Upper lobe of left lung (tissue), 6 donors: ENCODE data around the gene CACNA1A. TPM values are rescaled to one million over a fixed set of nuclear protein-coding genes. Genes with fewer than 3 reads are reported as not detected.

ENCODE experiments used
- ATAC-seq, 2 donors: fragments of 200-7000 bp; cut with Tn5 transposase; one replicate each; pipeline ENCODE4 v1.9.1; 2022; ENCODE audit warnings: mild to moderate bottlenecking in 2 of 2, moderate library complexity in 2 of 2; ENCODE audit not compliant: low FRiP score in 2 of 2
- DNase-seq, 2 donors: peaks; one replicate each; pipeline ENCODE4 v3.0.0-alpha.2; 2019 to 2020
- H3K27ac ChIP-seq, 4 donors: fragments of 200-600 bp; sonication (generic); one replicate each; pipeline ENCODE4 v1.5.1; 2016 to 2019
- H3K27me3 ChIP-seq, 4 donors: fragments of 200-600 bp; sonication (generic); one replicate each; pipeline ENCODE4 v1.5.1; 2017 to 2019
- H3K36me3 ChIP-seq, 4 donors: fragments of 200-600 bp; sonication (generic); one replicate each; pipeline ENCODE4 v1.5.1; 2016 to 2019
- H3K4me1 ChIP-seq, 4 donors: fragments of 200-600 bp; sonication (generic); one replicate each; pipeline ENCODE4 v1.5.1; 2018 to 2019
- H3K4me3 ChIP-seq, 4 donors: fragments of 200-600 bp; sonication (generic); one replicate each; pipeline ENCODE4 v1.5.1; 2017 to 2019; ENCODE audit warnings: mild to moderate bottlenecking in 2 of 4, moderate library complexity in 1 of 4
- H3K9me3 ChIP-seq, 4 donors: fragments of 200-600 bp; sonication (generic); one replicate each; pipeline ENCODE4 v1.5.1; 2018 to 2019
- EP300 ChIP-seq, 4 donors: sonication (generic); formaldehyde crosslinking; IDR thresholded peaks; one replicate each; pipeline ENCODE4 v1.5.1; 2017; ENCODE audit warnings: antibody characterized with exemption in 4 of 4, control low read depth in 2 of 4
- POLR2A ChIP-seq, 4 donors: fragments of 450-650 bp; IDR thresholded peaks; one replicate each; pipeline ENCODE4 v1.5.1; 2016 to 2017; ENCODE audit warnings: antibody characterized with exemption in 4 of 4, mild to moderate bottlenecking in 2 of 4
- POLR2AphosphoS5 ChIP-seq, 2 donors: sonication (generic); formaldehyde crosslinking; IDR thresholded peaks; one replicate each; pipeline ENCODE4 v1.5.1; 2017; ENCODE audit warnings: antibody characterized with exemption in 2 of 2
- WGBS, 2 donors: methylation state at CpG; one replicate each; pipeline ENCODE4 v1.1.5; 2017 to 2018; 5-methylcytosine and 5-hydroxymethylcytosine counted together
- total RNA-seq, 6 donors: library from RNA; depleted of rRNA in 4 of 6; stranded (reverse); fragments of >200 nt in 4 of 6; gene quantifications; one replicate each; pipeline versions ENCODE4 v1.1.0 to v1.2.1, GENCODE V29; 2016 to 2021
- TF ChIP-seq, protein P1 (sequence below), 6 experiments: fragments of 450-650 bp in 4 of 6; fragments of 200-600 bp in 2 of 6; sonication (generic) in 2 of 6; IDR thresholded peaks; one replicate each; pipeline ENCODE4 v1.5.1; 2016 to 2019; ENCODE audit warnings: antibody characterized with exemption in 6 of 6
- donor health status: DM: no; HTN: no; CAD: no; lungs with moderate emphysema.
- donor health status: DM: no; HTN: yes; CAD: no; lungs with severe emphysema.

Gene CACNA1A
- total RNA-seq, 6 donors from 2014 or later, result 0.29 to 0.69 (median 0.67) TPM; not detected in 1

DNA sequence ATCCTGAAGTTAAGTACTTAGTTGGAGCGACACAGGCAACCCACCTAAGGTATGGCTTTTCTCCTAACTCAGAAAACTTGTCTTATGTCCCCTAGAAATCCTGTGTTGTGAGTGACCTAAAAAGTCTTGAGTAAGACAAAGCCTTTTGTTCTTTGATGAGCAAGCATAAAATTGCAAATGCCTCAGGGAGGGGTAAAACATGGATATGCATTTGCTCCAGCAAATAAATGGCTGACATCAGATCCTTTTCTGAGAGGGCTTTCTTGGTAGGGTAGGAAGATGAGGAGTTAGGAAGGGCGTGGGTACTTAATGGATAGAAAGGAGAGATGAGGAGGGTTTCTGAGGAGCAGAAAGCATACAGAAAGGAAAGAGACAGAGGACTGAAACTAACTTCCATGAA is 192.4 kb downstream of the CACNA1A start:
- 71 to 74% methylated on average over 2 of the region's 2 CpGs for WGBS, 2 donors
- TF ChIP-seq, protein P1, sequence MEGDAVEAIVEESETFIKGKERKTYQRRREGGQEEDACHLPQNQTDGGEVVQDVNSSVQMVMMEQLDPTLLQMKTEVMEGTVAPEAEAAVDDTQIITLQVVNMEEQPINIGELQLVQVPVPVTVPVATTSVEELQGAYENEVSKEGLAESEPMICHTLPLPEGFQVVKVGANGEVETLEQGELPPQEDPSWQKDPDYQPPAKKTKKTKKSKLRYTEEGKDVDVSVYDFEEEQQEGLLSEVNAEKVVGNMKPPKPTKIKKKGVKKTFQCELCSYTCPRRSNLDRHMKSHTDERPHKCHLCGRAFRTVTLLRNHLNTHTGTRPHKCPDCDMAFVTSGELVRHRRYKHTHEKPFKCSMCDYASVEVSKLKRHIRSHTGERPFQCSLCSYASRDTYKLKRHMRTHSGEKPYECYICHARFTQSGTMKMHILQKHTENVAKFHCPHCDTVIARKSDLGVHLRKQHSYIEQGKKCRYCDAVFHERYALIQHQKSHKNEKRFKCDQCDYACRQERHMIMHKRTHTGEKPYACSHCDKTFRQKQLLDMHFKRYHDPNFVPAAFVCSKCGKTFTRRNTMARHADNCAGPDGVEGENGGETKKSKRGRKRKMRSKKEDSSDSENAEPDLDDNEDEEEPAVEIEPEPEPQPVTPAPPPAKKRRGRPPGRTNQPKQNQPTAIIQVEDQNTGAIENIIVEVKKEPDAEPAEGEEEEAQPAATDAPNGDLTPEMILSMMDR (IDR thresholded peaks at IDR 0.05), result no peak
- no peak for TF ChIP-seq POLR2AphosphoS5 (IDR thresholded peaks at IDR 0.05)
- TF ChIP-seq EP300 (IDR thresholded peaks at IDR 0.05), result no peak
- TF ChIP-seq POLR2A (IDR thresholded peaks at IDR 0.05), result no peak

DNA sequence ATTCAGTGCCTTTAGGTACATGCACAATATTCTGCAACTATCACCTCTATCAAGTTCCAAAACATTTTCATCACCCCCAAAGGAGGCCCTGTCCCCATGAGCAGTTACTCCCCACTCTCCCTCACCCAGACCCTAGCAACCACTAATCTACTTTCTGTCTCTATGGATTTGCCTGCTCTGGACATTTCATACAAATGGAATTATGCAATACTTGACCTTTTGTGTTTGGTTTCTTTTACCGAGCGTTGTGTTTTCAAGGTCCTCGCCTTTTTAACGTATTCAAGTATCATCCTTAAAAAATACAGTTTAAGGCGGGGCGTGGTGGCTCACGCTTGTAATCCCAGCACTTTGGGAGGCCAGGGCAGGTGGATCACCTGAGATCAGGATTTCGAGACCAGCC is 196.4 kb downstream of the CACNA1A start:
- no peak for TF ChIP-seq POLR2A (IDR thresholded peaks at IDR 0.05)
- TF ChIP-seq POLR2AphosphoS5 (IDR thresholded peaks at IDR 0.05), result no peak
- no peak for TF ChIP-seq EP300 (IDR thresholded peaks at IDR 0.05)
- TF ChIP-seq, protein P1 (IDR thresholded peaks at IDR 0.05), result no peak
- WGBS, 2 donors, result 63 to 77% methylated on average over 8 of the region's 8 CpGs
- no peaks in the 10 kb centered on the region for H3K36me3 ChIP-seq
- H3K27me3 ChIP-seq, result no peaks in the 10 kb centered on the region
- no peak overlapping the region for H3K27ac ChIP-seq
- no peak for DNase-seq
- H3K4me3 ChIP-seq, result no peak overlapping the region
- no peaks in the 10 kb centered on the region for H3K9me3 ChIP-seq
- ATAC-seq, result no peak
- no peaks in the 10 kb centered on the region for H3K4me1 ChIP-seq

More for the DNA sequence above, 192.4 kb downstream of the CACNA1A start:
- ATAC-seq, result no peak
- no peak overlapping the region for H3K4me3 ChIP-seq
- H3K27ac ChIP-seq, result no peak overlapping the region
- no peaks in the 10 kb centered on the region for H3K27me3 ChIP-seq
- H3K9me3 ChIP-seq, result peaks cover 0 to 4% (median 0%) of the 10 kb centered on the region in 4 donors
- no peaks in the 10 kb centered on the region for H3K4me1 ChIP-seq
- no peaks in the 10 kb centered on the region for H3K36me3 ChIP-seq
- no peak for DNase-seq

DNA sequence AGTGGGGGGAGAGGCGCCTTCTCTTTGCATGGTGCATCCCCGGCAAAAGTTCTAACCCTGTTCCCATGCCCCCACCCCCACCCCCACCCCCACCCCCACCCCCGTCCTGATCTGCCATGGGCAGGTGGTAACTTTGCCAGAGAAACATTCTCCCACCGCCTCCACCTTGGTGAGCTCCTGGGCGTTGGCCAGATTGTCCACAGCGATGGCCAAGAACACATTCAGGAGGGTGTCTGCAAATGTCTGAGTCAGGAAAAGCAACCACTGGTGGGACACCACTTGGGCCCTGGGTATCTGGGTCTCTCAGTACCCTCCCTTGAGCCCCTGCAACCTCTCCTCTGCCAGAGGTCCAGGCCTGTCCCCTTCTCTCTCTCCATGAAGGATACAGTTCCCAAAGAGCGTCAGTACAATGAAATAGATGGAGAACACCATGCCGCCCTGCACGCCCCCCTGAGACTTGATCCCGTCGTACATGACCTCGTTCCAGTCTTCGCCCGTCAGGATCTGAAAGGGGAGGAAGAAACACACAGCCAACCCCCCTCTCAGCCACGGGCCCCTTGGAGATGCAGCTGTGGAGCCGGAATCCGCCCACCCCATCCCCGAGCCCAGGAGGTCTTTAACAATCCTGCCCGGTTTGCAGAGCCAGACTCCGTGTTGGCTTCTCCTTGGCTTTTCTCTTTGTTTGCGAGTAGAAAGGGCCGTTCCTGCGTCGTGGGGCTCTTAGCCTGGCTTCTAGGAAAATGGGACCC is 202.7 kb downstream of the CACNA1A start:
- H3K36me3 ChIP-seq, result no peaks in the 10 kb centered on the region
- DNase-seq (no peak), ATAC-seq (no peak)
- H3K4me3 ChIP-seq, result no peak overlapping the region
- TF ChIP-seq POLR2AphosphoS5 (IDR thresholded peaks at IDR 0.05) (no peak), EP300 (IDR thresholded peaks at IDR 0.05) (no peak), POLR2A (IDR thresholded peaks at IDR 0.05) (no peak)
- TF ChIP-seq, protein P1 (IDR thresholded peaks at IDR 0.05), result no peak
- H3K9me3 ChIP-seq, result no peaks in the 10 kb centered on the region
- peaks cover 0 to 6% (median 1%) of the 10 kb centered on the region in 4 donors for H3K4me1 ChIP-seq
- no peak overlapping the region for H3K27ac ChIP-seq
- peaks cover 0 to 6% (median 4%) of the 10 kb centered on the region in 4 donors for H3K27me3 ChIP-seq
- WGBS, 2 donors, result 79% methylated on average over 11 to 23 of the region's 24 CpGs

DNA sequence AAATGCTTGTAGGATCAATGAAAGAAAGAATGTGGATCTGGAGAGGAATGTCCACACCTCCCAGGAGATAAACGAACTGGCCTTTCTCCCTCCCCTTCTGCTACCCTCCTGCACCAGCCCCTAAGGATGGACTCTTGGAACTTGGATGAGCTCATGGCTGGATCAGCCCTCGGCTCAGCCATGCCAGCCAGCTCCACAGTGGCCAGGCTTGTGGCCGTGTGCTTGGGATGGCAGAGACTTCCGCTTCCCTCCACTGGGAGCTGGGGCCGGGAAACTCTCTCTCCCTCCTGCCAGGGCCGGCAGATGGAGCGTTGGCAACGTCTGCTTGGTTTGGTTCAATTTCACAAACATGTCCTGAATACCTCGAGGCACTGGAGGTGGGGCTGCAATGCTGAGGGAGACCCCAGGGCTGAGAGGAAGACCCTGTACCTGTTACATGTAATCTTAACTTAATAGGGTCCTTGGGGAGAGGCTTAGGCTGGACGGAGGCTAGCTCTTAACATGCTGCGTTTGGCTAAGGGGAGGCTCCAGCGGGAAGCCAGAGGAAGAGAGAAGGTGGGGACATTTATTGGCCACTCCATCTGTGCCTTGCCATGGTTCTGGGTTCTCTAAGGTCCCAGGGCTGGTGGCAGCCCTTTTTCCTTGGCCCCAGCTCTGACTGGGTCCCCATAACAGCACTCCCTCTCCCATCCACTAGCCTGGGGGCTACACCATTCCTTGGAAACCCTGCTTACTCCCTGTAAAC is 203.6 kb downstream of the CACNA1A start:
- 21 to 57% methylated on average over 7 to 11 of the region's 12 CpGs for WGBS, 2 donors
- ATAC-seq, result no peak
- H3K27me3 ChIP-seq, result peaks cover 0 to 10% (median 6%) of the 10 kb centered on the region in 4 donors
- TF ChIP-seq, protein P1 (IDR thresholded peaks at IDR 0.05), result no peak
- TF ChIP-seq POLR2A (IDR thresholded peaks at IDR 0.05) (no peak), EP300 (IDR thresholded peaks at IDR 0.05) (no peak)
- DNase-seq, result no peak
- no peaks in the 10 kb centered on the region for H3K9me3 ChIP-seq
- no peak overlapping the region for H3K27ac ChIP-seq
- no peak overlapping the region for H3K4me3 ChIP-seq
- H3K36me3 ChIP-seq, result no peaks in the 10 kb centered on the region
- peaks cover 0 to 8% (median 1%) of the 10 kb centered on the region in 4 donors for H3K4me1 ChIP-seq
